HG03439 (cell line): Measurements from ENCODE around the gene LCN2.
"Not testable (repeated sequence)": the region's sequence is repeated elsewhere in the genome, so short reads cannot be mapped to it uniquely, and the experiment has no call there.

Experiments used
- ATAC-seq: cut with Tn5 transposase; IDR thresholded peaks from one replicate; pipeline ENCODE4 v1.9.1; 2021; ENCODE audit warnings: mild to moderate bottlenecking, moderate library complexity; ENCODE audit not compliant: unreplicated experiment

The LCN2 gene

GRCh38 chr9:128149001-128149701 is at the start of gene LCN2:
Gene LCN2, plus strand, starts transcription at chr9:128149453. Its CDS starts 73 bp downstream, at chr9:128149526.
- ATAC-seq = no peak

GRCh38 chr9:128099932-128100491 is 49.2 kb upstream of the LCN2 start:
- ATAC-seq = no peak

DNA sequence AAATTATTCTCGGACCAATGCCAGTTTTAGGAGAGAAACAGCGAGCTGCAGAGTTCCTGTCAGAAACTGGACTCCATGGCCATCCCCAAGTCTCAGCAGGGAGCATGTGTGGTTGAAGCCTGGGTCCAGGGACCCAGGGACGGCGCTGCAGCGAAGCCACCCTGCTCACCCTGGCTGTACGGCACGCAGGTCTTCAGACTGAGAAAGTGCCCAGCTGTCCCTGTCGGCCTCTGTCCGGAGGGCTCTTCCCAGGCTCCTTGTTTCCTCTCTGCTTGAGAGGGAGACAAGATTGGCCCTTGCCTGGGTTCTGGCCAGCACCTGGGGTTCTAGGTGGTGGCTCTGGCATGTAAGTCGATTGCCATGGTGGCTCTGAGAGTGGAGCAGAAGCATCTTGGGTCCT is 48.7 kb upstream of the LCN2 start:
- ATAC-seq = no peak

- ATAC-seq = no peak
Observed at GRCh38 chr9:128101231-128101661, 48.0 kb upstream of the LCN2 start.

DNA sequence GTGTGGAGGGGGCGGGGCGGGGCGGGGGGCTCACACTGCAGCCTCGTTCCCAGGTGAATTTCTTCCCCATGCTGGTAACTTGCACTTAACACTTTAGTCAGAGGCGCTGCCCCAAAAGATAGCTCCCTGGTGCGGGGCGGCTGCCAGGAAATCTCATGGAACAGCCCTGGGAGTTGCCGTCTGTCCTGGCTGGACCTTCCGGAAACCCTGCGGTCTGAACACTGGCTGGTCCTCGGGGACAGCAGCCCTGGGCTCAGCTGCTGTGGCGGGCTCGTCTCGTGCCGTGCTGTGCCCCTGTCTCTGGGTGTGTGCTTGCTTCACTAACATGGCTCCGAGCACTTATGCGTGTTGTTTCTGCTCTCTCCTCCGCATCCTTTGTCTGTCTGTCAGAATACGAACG is 47.6 kb upstream of the LCN2 start:
- ATAC-seq = no peak

- ATAC-seq = no peak
Observed at GRCh38 chr9:128102196-128102595, 47.1 kb upstream of the LCN2 start.

DNA sequence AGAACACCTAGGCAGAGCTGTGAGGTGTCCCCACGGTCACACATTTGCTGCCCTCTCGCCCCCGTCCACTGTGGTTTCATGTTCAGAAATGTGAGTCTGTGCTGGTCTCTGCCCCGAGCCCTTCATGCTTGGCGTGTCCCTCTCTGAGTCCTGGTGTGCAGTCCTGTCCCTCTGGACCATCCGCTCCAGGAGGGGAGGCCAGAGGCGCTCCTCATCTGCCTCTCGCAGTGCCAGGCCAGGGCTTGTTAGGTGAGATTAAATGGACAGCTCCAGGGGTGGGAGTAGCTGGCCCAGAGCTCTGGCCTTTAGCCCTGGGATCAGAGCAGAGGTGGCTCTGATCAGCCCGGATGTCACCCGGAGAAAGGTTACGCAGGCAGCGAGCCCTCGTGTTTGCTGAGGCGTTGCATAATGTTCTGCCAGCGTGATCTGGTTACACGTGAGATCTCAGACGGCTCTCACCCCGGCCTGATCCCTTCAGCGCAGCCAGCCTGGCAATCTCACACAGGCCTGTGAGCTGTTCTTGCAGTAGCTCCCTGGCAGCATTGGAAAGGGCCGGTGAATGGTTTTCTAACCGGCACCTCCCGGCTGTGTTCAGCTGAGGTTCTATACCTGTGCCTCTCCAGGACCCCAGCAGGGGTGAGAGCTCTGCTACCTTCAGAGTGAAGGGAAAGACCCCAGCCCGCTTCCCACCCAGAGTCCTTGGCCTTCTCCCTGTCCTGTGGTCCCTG is 46.2 kb upstream of the LCN2 start:
- ATAC-seq = no peak

- no peak for ATAC-seq
Observed at GRCh38 chr9:128103589-128103962, 45.7 kb upstream of the LCN2 start.

DNA sequence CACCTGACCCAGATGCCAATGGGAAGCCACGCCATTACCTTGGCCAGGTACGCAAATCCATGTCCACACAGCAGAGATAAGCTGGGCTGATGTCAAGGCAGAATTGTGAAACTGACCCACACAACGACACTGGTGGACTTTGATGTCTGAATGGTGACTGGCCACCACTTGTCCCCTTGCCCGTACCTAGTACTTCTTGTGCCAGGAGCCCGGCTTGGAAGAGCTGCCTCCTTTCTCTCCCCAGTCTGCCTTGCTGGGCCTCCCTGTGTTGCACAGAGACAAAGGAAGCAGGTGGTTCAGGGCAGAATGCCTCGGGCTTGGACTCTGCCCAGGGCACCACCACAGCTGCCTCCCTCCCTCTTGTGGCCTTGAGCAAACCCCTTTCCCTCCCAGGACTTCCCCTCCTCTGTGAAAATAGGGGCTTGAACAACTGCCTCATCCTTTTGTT is 45.1 kb upstream of the LCN2 start:
- ATAC-seq = no peak

GRCh38 chr9:128105538-128106175 is 43.6 kb upstream of the LCN2 start:
- ATAC-seq = no peak

DNA sequence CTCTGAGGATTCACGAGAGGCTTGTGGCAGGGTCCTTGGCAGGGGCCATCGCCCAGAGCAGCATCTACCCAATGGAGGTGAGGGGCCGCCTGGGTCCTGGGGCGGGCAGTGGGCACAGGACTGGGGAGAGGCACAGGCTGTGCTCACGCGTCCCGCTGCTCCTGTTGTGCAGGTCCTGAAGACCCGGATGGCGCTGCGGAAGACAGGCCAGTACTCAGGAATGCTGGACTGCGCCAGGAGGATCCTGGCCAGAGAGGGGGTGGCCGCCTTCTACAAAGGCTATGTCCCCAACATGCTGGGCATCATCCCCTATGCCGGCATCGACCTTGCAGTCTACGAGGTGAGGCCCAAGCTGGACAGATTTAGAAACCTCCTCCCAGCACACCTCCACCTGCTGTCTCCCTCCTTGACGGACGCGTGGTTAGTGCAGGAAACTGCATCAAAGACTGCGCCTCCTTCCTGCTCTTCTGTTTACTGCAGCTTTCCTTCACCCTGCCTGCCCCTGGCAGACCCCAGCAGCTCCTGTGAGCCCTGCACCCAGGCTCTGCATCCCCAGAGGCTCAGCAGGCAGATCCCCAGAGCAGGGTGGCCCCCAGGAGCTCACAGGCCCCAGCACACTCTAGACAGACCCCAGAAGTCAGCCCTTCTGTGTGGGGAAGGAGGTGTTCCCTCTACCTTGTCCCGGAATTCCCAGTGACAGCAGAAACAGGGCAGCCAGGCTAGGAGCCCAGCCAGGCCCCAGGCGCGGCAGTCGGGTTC is 42.9 kb upstream of the LCN2 start:
- ATAC-seq = no peak

GRCh38 chr9:128106940-128107467 is 42.2 kb upstream of the LCN2 start:
- ATAC-seq = no peak

- ATAC-seq = no peak
Observed at GRCh38 chr9:128107468-128108268, 41.6 kb upstream of the LCN2 start.

DNA sequence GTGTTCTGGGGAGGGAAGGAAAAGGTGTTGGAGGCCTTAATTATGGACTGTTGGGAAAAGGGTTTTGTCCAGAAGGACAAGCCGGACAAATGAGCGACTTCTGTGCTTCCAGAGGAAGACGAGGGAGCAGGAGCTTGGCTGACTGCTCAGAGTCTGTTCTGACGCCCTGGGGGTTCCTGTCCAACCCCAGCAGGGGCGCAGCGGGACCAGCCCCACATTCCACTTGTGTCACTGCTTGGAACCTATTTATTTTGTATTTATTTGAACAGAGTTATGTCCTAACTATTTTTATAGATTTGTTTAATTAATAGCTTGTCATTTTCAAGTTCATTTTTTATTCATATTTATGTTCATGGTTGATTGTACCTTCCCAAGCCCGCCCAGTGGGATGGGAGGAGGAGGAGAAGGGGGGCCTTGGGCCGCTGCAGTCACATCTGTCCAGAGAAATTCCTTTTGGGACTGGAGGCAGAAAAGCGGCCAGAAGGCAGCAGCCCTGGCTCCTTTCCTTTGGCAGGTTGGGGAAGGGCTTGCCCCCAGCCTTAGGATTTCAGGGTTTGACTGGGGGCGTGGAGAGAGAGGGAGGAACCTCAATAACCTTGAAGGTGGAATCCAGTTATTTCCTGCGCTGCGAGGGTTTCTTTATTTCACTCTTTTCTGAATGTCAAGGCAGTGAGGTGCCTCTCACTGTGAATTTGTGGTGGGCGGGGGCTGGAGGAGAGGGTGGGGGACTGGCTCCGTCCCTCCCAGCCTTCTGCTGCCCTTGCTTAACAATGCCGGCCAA is 40.8 kb upstream of the LCN2 start:
- ATAC-seq = no peak

GRCh38 chr9:128109050-128109709 is 40.1 kb upstream of the LCN2 start:
- no peak for ATAC-seq

- not testable (repeated sequence) for ATAC-seq
Observed at GRCh38 chr9:128111726-128112125, 37.5 kb upstream of the LCN2 start.

- ATAC-seq = no peak
Observed at GRCh38 chr9:128113526-128114325, 35.5 kb upstream of the LCN2 start.
